Measurements from ENCODE around the gene LIN28A. TPM values are rescaled to one million over a fixed set of nuclear protein-coding genes. Genes with fewer than 3 reads are reported as not detected.

The LIN28A gene
- polyA plus RNA-seq, 1 donor from 2014 or later: not detected

DNA sequence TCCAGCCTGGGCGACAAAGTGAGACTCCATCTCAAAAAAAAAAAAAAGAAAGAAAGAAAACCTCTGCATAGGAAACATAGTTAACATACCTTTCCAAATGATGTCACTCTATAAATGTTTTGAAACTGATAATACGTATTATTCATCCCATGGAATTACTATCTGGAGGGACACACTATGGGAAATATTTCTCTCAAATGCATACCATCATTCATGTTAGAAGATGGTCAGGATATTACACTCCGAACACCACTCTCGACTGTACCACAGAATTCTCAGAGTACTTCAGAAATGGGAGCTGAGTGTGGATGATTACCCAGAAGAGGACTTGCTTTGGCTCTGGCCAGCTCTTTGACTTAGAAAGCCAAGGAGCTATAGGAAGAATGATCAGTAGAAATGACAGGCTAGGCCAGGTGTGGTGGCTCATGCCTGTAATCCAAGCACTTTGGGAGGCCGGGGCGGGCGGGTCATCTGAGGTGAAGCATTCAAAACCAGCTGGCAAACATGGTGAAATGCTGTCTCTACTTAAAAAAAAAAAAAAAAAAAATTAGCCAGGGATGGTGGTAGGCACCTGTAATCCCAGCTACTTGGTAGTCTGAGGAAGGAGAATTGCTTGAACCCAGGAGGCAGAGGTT lies 5.2 kb upstream of the LIN28A start:
- H3K27ac Mint-ChIP-seq: peak overlapping the region in 1 of 3 donors; percentile 39
- no peak overlapping the region for H3K4me3 Mint-ChIP-seq
- peaks cover 34% of the 10 kb centered on the region for H3K27me3 Mint-ChIP-seq
- H3K36me3 Mint-ChIP-seq: no peaks in the 10 kb centered on the region
- H3K9me3 Mint-ChIP-seq: peaks cover 0 to 2% (median 0%) of the 10 kb centered on the region in 3 donors
- peaks cover 6 to 11% (median 7%) of the 10 kb centered on the region in 3 donors for H3K4me1 Mint-ChIP-seq

- peaks cover 44% of the 10 kb centered on the region for H3K27me3 Mint-ChIP-seq
- peaks cover 7 to 11% (median 8%) of the 10 kb centered on the region in 3 donors for H3K4me1 Mint-ChIP-seq
- H3K27ac Mint-ChIP-seq: peak overlapping the region in 2 of 3 donors; percentile 78 to 81
- peak overlapping the region in 3 of 4 donors; percentile 37 to 65 (median 64) for H3K4me3 Mint-ChIP-seq
- no peaks in the 10 kb centered on the region for H3K36me3 Mint-ChIP-seq
- peaks cover 0 to 4% (median 0%) of the 10 kb centered on the region in 3 donors for H3K9me3 Mint-ChIP-seq
Measured at GRCh38 chr1:26408604-26409003, 2.0 kb upstream of the LIN28A start.

- H3K4me1 Mint-ChIP-seq: peaks cover 7 to 11% (median 8%) of the 10 kb centered on the region in 3 donors
- H3K4me3 Mint-ChIP-seq: peak overlapping the region in 1 of 4 donors; percentile 82
- H3K27me3 Mint-ChIP-seq: peaks cover 48% of the 10 kb centered on the region
- peaks cover 0 to 4% (median 0%) of the 10 kb centered on the region in 3 donors for H3K9me3 Mint-ChIP-seq
- H3K27ac Mint-ChIP-seq: peak overlapping the region in 2 of 3 donors; percentile 53 to 81
- H3K36me3 Mint-ChIP-seq: no peaks in the 10 kb centered on the region
Measured at GRCh38 chr1:26409191-26409807, 1.3 kb upstream of the LIN28A start.

GRCh38 chr1:26411624-26412074 lies 1.0 kb downstream of the LIN28A start:
- H3K27me3 Mint-ChIP-seq: peaks cover 52% of the 10 kb centered on the region
- peak overlapping the region; percentile 16 to 59 (median 53) for H3K27ac Mint-ChIP-seq
- no peak overlapping the region for H3K4me3 Mint-ChIP-seq
- peaks cover 7 to 11% (median 8%) of the 10 kb centered on the region in 3 donors for H3K4me1 Mint-ChIP-seq
- H3K36me3 Mint-ChIP-seq: no peaks in the 10 kb centered on the region
- peaks cover 0 to 4% (median 0%) of the 10 kb centered on the region in 3 donors for H3K9me3 Mint-ChIP-seq

DNA sequence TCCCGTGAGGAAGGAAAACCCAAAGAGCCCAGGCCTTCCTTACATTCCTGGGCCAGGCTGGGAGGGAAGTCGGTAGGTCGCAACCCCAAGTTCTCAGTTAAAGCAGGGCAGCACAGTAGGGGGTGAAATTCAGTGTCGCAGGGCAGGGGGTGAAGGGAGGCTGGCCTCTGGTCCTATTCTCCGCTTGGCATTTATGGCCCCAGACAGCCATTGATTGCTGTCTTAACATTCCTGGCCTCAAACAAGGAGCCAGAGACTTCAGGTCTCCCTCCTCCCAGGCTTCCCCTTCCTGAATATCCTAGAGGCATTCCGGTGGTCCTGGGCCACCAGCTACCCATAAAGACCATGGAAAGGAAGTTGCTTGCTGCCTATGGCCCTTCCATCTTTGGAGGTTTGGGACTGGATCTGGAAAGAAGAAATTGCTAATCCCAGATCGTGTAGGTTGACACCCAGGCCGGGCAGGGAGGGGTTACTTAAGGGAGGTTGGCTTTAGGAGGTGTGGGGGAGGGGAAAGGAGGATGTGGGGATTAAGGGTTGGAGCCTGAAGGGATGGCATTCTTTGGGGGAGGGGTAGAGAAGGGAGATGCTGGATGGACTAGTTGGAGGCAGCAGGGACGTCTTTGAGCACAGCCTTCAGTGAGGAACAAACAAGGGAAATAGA lies 1.7 kb downstream of the LIN28A start:
- no peaks in the 10 kb centered on the region for H3K36me3 Mint-ChIP-seq
- peaks cover 51% of the 10 kb centered on the region for H3K27me3 Mint-ChIP-seq
- H3K4me1 Mint-ChIP-seq: peaks cover 7 to 14% (median 11%) of the 10 kb centered on the region in 3 donors
- peaks cover 0 to 4% (median 0%) of the 10 kb centered on the region in 3 donors for H3K9me3 Mint-ChIP-seq
- H3K27ac Mint-ChIP-seq: peak overlapping the region; percentile 0 to 59 (median 16)
- H3K4me3 Mint-ChIP-seq: no peak overlapping the region

GRCh38 chr1:26413031-26413430 lies 2.4 kb downstream of the LIN28A start:
- Mint-ChIP-seq H3K27ac (no peak overlapping the region), H3K4me1 (peaks cover 7 to 14% (median 11%) of the 10 kb centered on the region in 3 donors), H3K27me3 (peaks cover 51% of the 10 kb centered on the region), H3K4me3 (no peak overlapping the region), H3K9me3 (peaks cover 0 to 4% (median 0%) of the 10 kb centered on the region in 3 donors), H3K36me3 (no peaks in the 10 kb centered on the region)

- H3K4me1 Mint-ChIP-seq: peaks cover 0 to 3% (median 2%) of the 10 kb centered on the region in 3 donors
- H3K36me3 Mint-ChIP-seq: no peaks in the 10 kb centered on the region
- H3K9me3 Mint-ChIP-seq: peaks cover 0 to 2% (median 0%) of the 10 kb centered on the region in 3 donors
- peaks cover 24% of the 10 kb centered on the region for H3K27me3 Mint-ChIP-seq
- no peak overlapping the region for H3K27ac Mint-ChIP-seq
- no peak overlapping the region for H3K4me3 Mint-ChIP-seq
Measured at GRCh38 chr1:26417111-26417759, 6.6 kb downstream of the LIN28A start.

DNA sequence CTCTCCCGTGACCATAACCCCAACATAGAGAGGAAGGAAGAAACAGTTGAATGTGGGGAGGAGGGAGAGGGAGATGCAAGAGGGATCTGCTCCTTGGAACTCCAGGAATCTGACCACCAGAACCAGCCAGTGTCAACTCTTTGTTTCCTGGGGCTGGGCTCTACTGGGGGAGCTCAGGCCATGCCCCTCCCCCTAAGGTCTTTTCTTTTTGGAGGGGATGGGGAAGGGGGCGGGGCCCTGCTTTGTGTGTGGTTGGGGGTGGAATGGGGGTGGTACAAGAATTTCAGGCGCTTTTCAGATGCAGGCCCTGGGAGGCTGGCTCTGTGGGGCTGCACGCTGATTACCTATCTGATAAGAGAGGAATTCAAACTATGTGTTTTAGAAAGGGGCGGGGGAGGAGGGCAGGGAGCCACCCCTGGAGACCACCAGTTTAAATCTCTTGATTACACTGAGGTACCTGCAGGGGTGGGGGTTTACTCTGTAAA lies 8.3 kb downstream of the LIN28A start:
- no peaks in the 10 kb centered on the region for H3K9me3 Mint-ChIP-seq
- no peak overlapping the region for H3K27ac Mint-ChIP-seq
- H3K27me3 Mint-ChIP-seq: peaks cover 14% of the 10 kb centered on the region
- H3K4me3 Mint-ChIP-seq: no peak overlapping the region
- peaks cover 0 to 3% (median 2%) of the 10 kb centered on the region in 3 donors for H3K4me1 Mint-ChIP-seq
- no peaks in the 10 kb centered on the region for H3K36me3 Mint-ChIP-seq

GRCh38 chr1:26419494-26419893 lies 8.9 kb downstream of the LIN28A start:
- Mint-ChIP-seq H3K36me3 (no peaks in the 10 kb centered on the region), H3K27me3 (peaks cover 8% of the 10 kb centered on the region), H3K4me1 (peaks cover 0 to 3% (median 2%) of the 10 kb centered on the region in 3 donors), H3K4me3 (no peak overlapping the region), H3K27ac (no peak overlapping the region), H3K9me3 (no peaks in the 10 kb centered on the region)

GRCh38 chr1:26429721-26430120 lies 19.1 kb downstream of the LIN28A start:
- Mint-ChIP-seq H3K4me1 (peaks cover 10 to 16% (median 15%) of the 10 kb centered on the region in 3 donors), H3K9me3 (no peaks in the 10 kb centered on the region), H3K4me3 (peak overlapping the region in 2 of 4 donors; percentile 30 to 88), H3K27ac (no peak overlapping the region), H3K36me3 (peaks cover 6% of the 10 kb centered on the region), H3K27me3 (peaks cover 2% of the 10 kb centered on the region)

DNA sequence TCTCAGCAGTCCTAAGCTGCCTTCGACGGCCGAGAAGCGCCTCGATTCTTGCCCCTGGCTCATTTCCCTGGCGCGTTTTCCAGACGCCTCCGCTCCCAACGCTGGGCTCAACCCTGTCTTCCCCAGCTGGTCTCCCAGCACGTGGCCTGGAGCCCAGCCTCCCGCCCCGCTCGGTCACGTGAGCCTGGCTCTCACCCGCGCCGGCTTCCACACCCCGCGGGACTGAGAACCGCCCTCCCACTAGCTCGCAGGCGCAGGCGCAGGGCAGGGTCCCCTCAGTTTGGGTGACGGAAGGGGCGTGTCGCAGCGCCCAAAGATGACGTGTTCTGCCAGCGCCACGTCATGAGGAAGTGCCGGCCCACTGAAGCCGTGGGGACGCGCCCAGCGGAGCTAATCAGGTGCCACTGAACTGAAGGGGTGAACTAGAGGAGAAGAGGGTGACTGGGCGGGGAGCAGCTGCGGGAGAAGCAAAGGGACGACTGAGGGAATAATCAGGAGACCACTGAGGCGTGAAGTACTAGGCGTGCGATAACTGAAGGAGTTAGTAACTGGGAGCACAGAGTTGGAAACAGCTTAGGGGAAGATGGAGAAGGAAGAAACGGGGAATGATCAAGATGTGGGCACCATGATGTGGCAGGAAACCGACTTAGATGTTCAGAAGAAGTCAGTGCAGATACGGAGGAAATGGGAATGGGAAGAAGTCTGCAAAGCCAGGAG lies 21.5 kb downstream of the LIN28A start, which contains the start of gene DHDDS:
DHDDS (plus strand) TSS at position 343 of the 717 bp plus-strand sequence. CDS start 625 bp downstream, outside the sequence.
- Mint-ChIP-seq H3K4me1 (peaks cover 10 to 16% (median 15%) of the 10 kb centered on the region in 3 donors), H3K27me3 (no peaks in the 10 kb centered on the region), H3K4me3 (peak within 1 kb of the TSS; percentile 88 to 100 (median 94)), H3K27ac (peak within 1 kb of the TSS; percentile 53 to 97 (median 74)), H3K36me3 (peaks cover 6% of the 10 kb centered on the region), H3K9me3 (no peaks in the 10 kb centered on the region)

- Mint-ChIP-seq H3K27me3 (no peaks in the 10 kb centered on the region), H3K4me3 (peak overlapping the region; percentile 88 to 100 (median 94)), H3K36me3 (peaks cover 6% of the 10 kb centered on the region), H3K9me3 (no peaks in the 10 kb centered on the region), H3K4me1 (peaks cover 10 to 16% (median 15%) of the 10 kb centered on the region in 3 donors), H3K27ac (peak overlapping the region; percentile 53 to 97 (median 74))
Measured at GRCh38 chr1:26432793-26433192, 22.2 kb downstream of the LIN28A start.

DNA sequence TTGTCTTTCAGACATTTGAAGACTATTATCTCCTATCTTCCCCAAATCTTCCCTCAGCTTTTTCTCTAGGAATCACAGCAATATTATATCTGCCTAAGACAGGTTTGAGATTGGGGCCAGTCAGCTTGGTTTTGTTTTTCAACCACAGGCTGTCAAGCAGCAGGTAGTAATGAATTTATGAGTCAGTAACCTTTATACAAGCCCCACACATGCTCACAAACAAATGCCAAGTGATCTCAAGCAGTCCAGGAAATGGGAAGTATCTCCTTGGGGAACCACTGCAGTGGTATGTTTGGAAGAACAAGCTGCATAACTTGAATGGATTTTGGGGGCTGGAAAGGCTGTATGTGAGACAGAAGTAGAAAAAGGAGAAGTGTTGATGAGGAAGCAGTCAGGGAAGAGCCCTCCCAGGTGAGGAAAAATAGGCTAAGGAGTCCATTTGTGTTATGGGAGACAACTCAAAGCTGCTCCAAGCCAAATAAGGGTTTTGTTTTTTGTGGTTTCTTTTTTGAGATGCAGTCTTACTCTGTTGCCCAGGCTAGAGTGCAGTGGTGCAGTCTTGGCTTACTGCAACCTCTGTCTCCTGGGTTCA lies 23.6 kb downstream of the LIN28A start:
- H3K4me3 Mint-ChIP-seq: peak overlapping the region in 1 of 4 donors; percentile 48

More for the DNA sequence above, 23.6 kb downstream of the LIN28A start:
- H3K36me3 Mint-ChIP-seq: peaks cover 8% of the 10 kb centered on the region
- no peaks in the 10 kb centered on the region for H3K9me3 Mint-ChIP-seq
- H3K27me3 Mint-ChIP-seq: no peaks in the 10 kb centered on the region
- peaks cover 10 to 16% (median 15%) of the 10 kb centered on the region in 3 donors for H3K4me1 Mint-ChIP-seq
- no peak overlapping the region for H3K27ac Mint-ChIP-seq

Data from IgD-negative memory B cell (primary cell).